H1 (cell line): Measurements from ENCODE around the gene PFKP.

Experiments used
- EZH2 ChIP-seq: fragments of 200-600 bp; sonication (generic); IDR thresholded peaks from 2 replicates; pipeline ENCODE4 v1.7.1; 2012; ENCODE audit warnings: low read depth, mild to moderate bottlenecking, moderate library complexity, low read length, inconsistent platforms; ENCODE audit not compliant: severe bottlenecking
- TF ChIP-seq, protein P1 (sequence below), 3 experiments: IDR thresholded peaks; 1 replicate in 2 of 3; 2 replicates in 1 of 3; pipeline versions ENCODE4 v1.5.1 to v1.6.1; 2011; ENCODE audit warnings: low read length in 3 of 3, mild to moderate bottlenecking in 3 of 3, inconsistent platforms in 2 of 3, low read depth in 1 of 3, moderate library complexity in 1 of 3; ENCODE audit not compliant: insufficient read depth in 1 of 3; ENCODE audit errors: control extremely low read depth in 1 of 3

DNA sequence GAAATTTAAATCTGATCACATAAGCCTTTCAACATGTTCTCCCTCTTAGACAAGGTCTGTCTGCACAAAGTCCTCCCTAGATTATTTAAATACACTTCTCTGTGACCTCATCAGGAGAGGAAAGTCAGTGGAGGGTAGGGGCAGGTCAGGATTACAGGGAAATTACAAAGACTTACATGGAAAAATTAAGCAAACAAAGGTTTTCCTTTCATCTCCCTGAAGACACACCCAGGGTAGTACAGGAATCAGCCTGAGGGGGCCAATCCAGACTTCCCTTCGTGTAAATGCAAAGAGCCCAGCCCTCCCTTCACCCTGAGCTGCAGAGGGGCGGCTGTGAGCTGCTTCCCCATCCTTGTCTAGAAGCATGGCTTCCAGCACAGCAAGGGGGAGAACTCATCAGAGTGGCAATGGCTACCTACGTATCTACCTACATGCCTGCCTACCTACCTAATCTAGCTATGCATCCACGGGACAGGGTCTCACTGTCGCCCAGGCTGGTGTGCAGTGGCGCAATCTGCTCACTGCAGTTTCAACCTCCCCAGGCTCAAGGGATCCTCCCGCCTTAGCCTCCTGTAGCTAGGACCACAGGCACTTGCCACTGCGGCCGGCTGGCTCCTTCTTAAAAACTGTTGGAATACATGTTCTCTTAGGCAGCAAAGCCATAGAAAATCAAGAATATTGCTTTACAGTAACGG lies 72.0 kb downstream of the PFKP start:
- TF ChIP-seq EZH2, result no peak
- TF ChIP-seq, protein P1, sequence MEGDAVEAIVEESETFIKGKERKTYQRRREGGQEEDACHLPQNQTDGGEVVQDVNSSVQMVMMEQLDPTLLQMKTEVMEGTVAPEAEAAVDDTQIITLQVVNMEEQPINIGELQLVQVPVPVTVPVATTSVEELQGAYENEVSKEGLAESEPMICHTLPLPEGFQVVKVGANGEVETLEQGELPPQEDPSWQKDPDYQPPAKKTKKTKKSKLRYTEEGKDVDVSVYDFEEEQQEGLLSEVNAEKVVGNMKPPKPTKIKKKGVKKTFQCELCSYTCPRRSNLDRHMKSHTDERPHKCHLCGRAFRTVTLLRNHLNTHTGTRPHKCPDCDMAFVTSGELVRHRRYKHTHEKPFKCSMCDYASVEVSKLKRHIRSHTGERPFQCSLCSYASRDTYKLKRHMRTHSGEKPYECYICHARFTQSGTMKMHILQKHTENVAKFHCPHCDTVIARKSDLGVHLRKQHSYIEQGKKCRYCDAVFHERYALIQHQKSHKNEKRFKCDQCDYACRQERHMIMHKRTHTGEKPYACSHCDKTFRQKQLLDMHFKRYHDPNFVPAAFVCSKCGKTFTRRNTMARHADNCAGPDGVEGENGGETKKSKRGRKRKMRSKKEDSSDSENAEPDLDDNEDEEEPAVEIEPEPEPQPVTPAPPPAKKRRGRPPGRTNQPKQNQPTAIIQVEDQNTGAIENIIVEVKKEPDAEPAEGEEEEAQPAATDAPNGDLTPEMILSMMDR (IDR thresholded peaks at IDR 0.05; ENCODE audit: control extremely low read depth in 1 of 3, insufficient read depth in 1 of 3, low read depth in 1 of 3, low read length in 3 of 3), result no peak
